CD4-positive, CD25-positive, alpha-beta regulatory T cell (primary cell): Measurements from ENCODE around the gene FAM169A. TPM values are rescaled to one million over a fixed set of nuclear protein-coding genes. Genes with fewer than 3 reads are reported as not detected.

Source experiments
- ATAC-seq, 2 donors: fragments of 150-1000 bp; cut with Tn5 transposase; one replicate each; pipeline ENCODE4 v1.10.0; 2021; ENCODE audit warnings: low read depth in 2 of 2, moderate number of reproducible peaks in 2 of 2, moderate library complexity in 1 of 2
- DNase-seq, 3 donors: peaks; one replicate each; pipeline versions ENCODE4 v3.0.0 to v3.0.0-alpha.2; 2012 to 2022; ENCODE audit warnings: mixed read lengths in 1 of 3
- H3K27ac ChIP-seq: one replicate; pipeline ENCODE4 v1.7.0; 2013; ENCODE audit warnings: mild to moderate bottlenecking, low read length; ENCODE audit not compliant: insufficient read depth, poor library complexity, severe bottlenecking
- H3K27me3 ChIP-seq: one replicate; pipeline ENCODE4 v1.7.0; 2013; ENCODE audit warnings: low read length; ENCODE audit not compliant: control insufficient read depth, insufficient read depth
- H3K36me3 ChIP-seq: one replicate; pipeline ENCODE4 v1.7.0; 2013; ENCODE audit warnings: mild to moderate bottlenecking, low read length, moderate library complexity; ENCODE audit not compliant: control insufficient read depth, insufficient read depth
- H3K4me1 ChIP-seq: 2 replicates; pipeline ENCODE4 v1.7.0; 2013; ENCODE audit warnings: mild to moderate bottlenecking, low read length; ENCODE audit not compliant: insufficient read depth, control insufficient read depth, poor library complexity, severe bottlenecking
- H3K4me3 ChIP-seq: one replicate; pipeline ENCODE4 v1.7.0; 2013; ENCODE audit warnings: low read depth, mild to moderate bottlenecking, low read length, moderate library complexity
- H3K9me3 ChIP-seq, 2 experiments: 1 replicate in 1 of 2; 2 replicates in 1 of 2; pipeline ENCODE4 v1.7.0; 2013; ENCODE audit warnings: low read length in 2 of 2, mild to moderate bottlenecking in 1 of 2, moderate library complexity in 1 of 2; ENCODE audit not compliant: control insufficient read depth in 2 of 2
- H3K27ac Mint-ChIP-seq, 3 donors: one replicate each; pipeline ENCODE4 v1.8.0; 2020 to 2022; ENCODE audit warnings: mild to moderate bottlenecking in 3 of 3, mixed read lengths in 3 of 3, moderate library complexity in 2 of 3
- H3K27me3 Mint-ChIP-seq: one replicate; pipeline ENCODE4 v1.8.0; 2022; ENCODE audit warnings: mild to moderate bottlenecking, mixed read lengths
- H3K36me3 Mint-ChIP-seq: one replicate; pipeline ENCODE4 v1.8.0; 2020; ENCODE audit warnings: mixed read lengths
- H3K4me1 Mint-ChIP-seq, 4 donors: one replicate each; pipeline ENCODE4 v1.8.0; 2020 to 2022; ENCODE audit warnings: mixed read lengths in 4 of 4, mild to moderate bottlenecking in 1 of 4
- H3K4me3 Mint-ChIP-seq, 4 donors: one replicate each; pipeline ENCODE4 v1.8.0; 2020 to 2022; ENCODE audit warnings: mild to moderate bottlenecking in 4 of 4, mixed read lengths in 4 of 4, moderate library complexity in 3 of 4
- H3K9me3 Mint-ChIP-seq, 7 donors: one replicate each; pipeline ENCODE4 v1.8.0; 2020 to 2022; ENCODE audit warnings: mixed read lengths in 7 of 7, mild to moderate bottlenecking in 3 of 7, moderate library complexity in 2 of 7
- polyA plus RNA-seq, 4 donors: library from polyadenylated mRNA; unstranded; fragments of 300-500 nt; fragmentation: Illumina TruSeq; gene quantifications; one replicate each; pipeline ENCODE4 v1.2.3, GENCODE V29; 2021
- total RNA-seq: library from RNA; stranded (reverse); gene quantifications from one replicate; pipeline ENCODE4 v1.2.3, GENCODE V29; 2022

FAM169A gene
- total and polyA plus RNA-seq, 5 donors from 2014 or later = 2.5 to 7.4 (median 5.1) TPM

GRCh38 chr5:74897049-74897448 is 30.9 kb upstream of the FAM169A start:
- Histone ChIP-seq H3K9me3 (no peaks in the 10 kb centered on the region), H3K4me1 (no peaks in the 10 kb centered on the region), H3K27ac (no peak overlapping the region), H3K4me3 (no peak overlapping the region), H3K27me3 (peaks cover 4% of the 10 kb centered on the region), H3K36me3 (no peaks in the 10 kb centered on the region)
- Mint-ChIP-seq H3K27me3 (peaks cover 23% of the 10 kb centered on the region), H3K27ac (no peak overlapping the region), H3K9me3 (peaks cover 0 to 5% (median 2%) of the 10 kb centered on the region in 7 donors), H3K4me1 (peaks cover 0 to 3% (median 0%) of the 10 kb centered on the region in 4 donors), H3K4me3 (no peak overlapping the region), H3K36me3 (no peaks in the 10 kb centered on the region)
- no peak for ATAC-seq
- DNase-seq = no peak

- Histone ChIP-seq H3K4me3 (no peak overlapping the region), H3K27me3 (peaks cover 4% of the 10 kb centered on the region), H3K4me1 (no peaks in the 10 kb centered on the region), H3K9me3 (no peaks in the 10 kb centered on the region), H3K27ac (no peak overlapping the region), H3K36me3 (no peaks in the 10 kb centered on the region)
- H3K27me3 Mint-ChIP-seq = peaks cover 26% of the 10 kb centered on the region
- peaks cover 0 to 3% (median 0%) of the 10 kb centered on the region in 4 donors for H3K4me1 Mint-ChIP-seq
- DNase-seq (no peak), ATAC-seq (no peak)
- no peak overlapping the region for H3K27ac Mint-ChIP-seq
- no peak overlapping the region for H3K4me3 Mint-ChIP-seq
- H3K9me3 Mint-ChIP-seq = peaks cover 0 to 5% (median 2%) of the 10 kb centered on the region in 7 donors
- no peaks in the 10 kb centered on the region for H3K36me3 Mint-ChIP-seq
These were observed 29.7 kb upstream of the FAM169A start for GRCh38 chr5:74895906-74896305.

GRCh38 chr5:74894351-74894750 is 28.2 kb upstream of the FAM169A start:
- Mint-ChIP-seq H3K36me3 (no peaks in the 10 kb centered on the region), H3K4me3 (no peak overlapping the region), H3K9me3 (peaks cover 0 to 5% (median 2%) of the 10 kb centered on the region in 7 donors), H3K4me1 (peaks cover 0 to 3% (median 0%) of the 10 kb centered on the region in 4 donors), H3K27me3 (peaks cover 34% of the 10 kb centered on the region), H3K27ac (no peak overlapping the region)
- Histone ChIP-seq H3K4me3 (no peak overlapping the region), H3K9me3 (no peaks in the 10 kb centered on the region), H3K27ac (no peak overlapping the region), H3K4me1 (no peaks in the 10 kb centered on the region), H3K27me3 (peaks cover 4% of the 10 kb centered on the region), H3K36me3 (no peaks in the 10 kb centered on the region)
- ATAC-seq = no peak
- no peak for DNase-seq

GRCh38 chr5:74892921-74893320 is 26.7 kb upstream of the FAM169A start:
- H3K27ac Mint-ChIP-seq = no peak overlapping the region
- Histone ChIP-seq H3K4me3 (no peak overlapping the region), H3K4me1 (no peaks in the 10 kb centered on the region), H3K27me3 (peaks cover 4% of the 10 kb centered on the region), H3K36me3 (no peaks in the 10 kb centered on the region), H3K9me3 (no peaks in the 10 kb centered on the region), H3K27ac (no peak overlapping the region)
- peaks cover 0 to 5% (median 2%) of the 10 kb centered on the region in 7 donors for H3K9me3 Mint-ChIP-seq
- DNase-seq (no peak), ATAC-seq (no peak)
- peaks cover 0 to 3% (median 0%) of the 10 kb centered on the region in 4 donors for H3K4me1 Mint-ChIP-seq
- no peaks in the 10 kb centered on the region for H3K36me3 Mint-ChIP-seq
- no peak overlapping the region for H3K4me3 Mint-ChIP-seq
- peaks cover 26% of the 10 kb centered on the region for H3K27me3 Mint-ChIP-seq

GRCh38 chr5:74889523-74890105 is 23.4 kb upstream of the FAM169A start:
- DNase-seq (no peak), ATAC-seq (no peak)
- no peak overlapping the region for H3K27ac Mint-ChIP-seq

GRCh38 chr5:74888117-74888516 is 21.9 kb upstream of the FAM169A start:
- no peak overlapping the region for H3K4me3 Mint-ChIP-seq
- H3K27me3 Mint-ChIP-seq = peaks cover 20% of the 10 kb centered on the region
- H3K4me3 ChIP-seq = no peak overlapping the region
- no peaks in the 10 kb centered on the region for H3K9me3 ChIP-seq
- ATAC-seq (no peak), DNase-seq (no peak)
- H3K4me1 Mint-ChIP-seq = peaks cover 0 to 3% (median 0%) of the 10 kb centered on the region in 4 donors
- H3K27ac Mint-ChIP-seq = no peak overlapping the region
- H3K36me3 Mint-ChIP-seq = no peaks in the 10 kb centered on the region
- no peaks in the 10 kb centered on the region for H3K4me1 ChIP-seq
- no peaks in the 10 kb centered on the region for H3K36me3 ChIP-seq
- no peak overlapping the region for H3K27ac ChIP-seq
- H3K9me3 Mint-ChIP-seq = no peaks in the 10 kb centered on the region
- peaks cover 4% of the 10 kb centered on the region for H3K27me3 ChIP-seq

More at GRCh38 chr5:74889523-74890105, 23.4 kb upstream of the FAM169A start:
- Histone ChIP-seq H3K36me3 (no peaks in the 10 kb centered on the region), H3K9me3 (no peaks in the 10 kb centered on the region), H3K4me3 (no peak overlapping the region), H3K4me1 (no peaks in the 10 kb centered on the region), H3K27ac (no peak overlapping the region), H3K27me3 (peaks cover 4% of the 10 kb centered on the region)
- Mint-ChIP-seq H3K4me3 (no peak overlapping the region), H3K4me1 (peaks cover 0 to 3% (median 0%) of the 10 kb centered on the region in 4 donors), H3K27me3 (peaks cover 24% of the 10 kb centered on the region), H3K36me3 (no peaks in the 10 kb centered on the region), H3K9me3 (peaks cover 0 to 2% (median 0%) of the 10 kb centered on the region in 7 donors)

GRCh38 chr5:74885170-74885569 is 19.0 kb upstream of the FAM169A start:
- H3K36me3 Mint-ChIP-seq = no peaks in the 10 kb centered on the region
- ATAC-seq (no peak), DNase-seq (no peak)
- no peaks in the 10 kb centered on the region for H3K27me3 ChIP-seq
- H3K4me3 Mint-ChIP-seq = no peak overlapping the region
- H3K4me3 ChIP-seq = no peak overlapping the region
- no peaks in the 10 kb centered on the region for H3K4me1 Mint-ChIP-seq
- no peaks in the 10 kb centered on the region for H3K4me1 ChIP-seq
- no peaks in the 10 kb centered on the region for H3K9me3 Mint-ChIP-seq
- no peak overlapping the region for H3K27ac Mint-ChIP-seq
- H3K9me3 ChIP-seq = no peaks in the 10 kb centered on the region
- H3K27me3 Mint-ChIP-seq = peaks cover 5% of the 10 kb centered on the region
- no peaks in the 10 kb centered on the region for H3K36me3 ChIP-seq
- no peak overlapping the region for H3K27ac ChIP-seq
